Activated naive CD4-positive, alpha-beta T cell treated with anti-CD3 and anti-CD28 coated beads for 36 hours (primary cell): ENCODE measurements around the gene BANF1. TPM values are rescaled to one million over a fixed set of nuclear protein-coding genes. Genes with fewer than 3 reads are reported as not detected.
"Not testable (repeated sequence)": the region's sequence is repeated elsewhere in the genome, so short reads cannot be mapped to it uniquely, and the experiment has no call there.

Experiments used
- CTCF ChIA-PET: fragments of 350-600 bp; sonication (Branson Sonifier 250); formaldehyde crosslinking; loops from one replicate; lab custom pipeline; 2021; ENCODE audit warnings: antibody characterized with exemption; lab: Charles Lee
- DNase-seq: peaks from one replicate; pipeline ENCODE4 v3.0.0-alpha.2; 2020
- H3K27ac Mint-ChIP-seq: one replicate; pipeline ENCODE4 v1.8.0; 2021; ENCODE audit warnings: mild to moderate bottlenecking, mixed read lengths
- H3K27me3 Mint-ChIP-seq: one replicate; pipeline ENCODE4 v1.8.0; 2021; ENCODE audit warnings: low read depth, mixed read lengths
- H3K36me3 Mint-ChIP-seq: one replicate; pipeline ENCODE4 v1.8.0; 2021; ENCODE audit warnings: low read depth, mixed read lengths
- H3K4me1 Mint-ChIP-seq: one replicate; pipeline ENCODE4 v1.8.0; 2021; ENCODE audit warnings: low read depth, mixed read lengths
- H3K4me3 Mint-ChIP-seq: one replicate; pipeline ENCODE4 v1.8.0; 2021; ENCODE audit warnings: mild to moderate bottlenecking, moderate library complexity, mixed read lengths
- H3K9me3 Mint-ChIP-seq: one replicate; pipeline ENCODE4 v1.8.0; 2021; ENCODE audit warnings: mixed read lengths
- intact Hi-C: fragments of 100-400 bp; cut with micrococcal nuclease; formaldehyde crosslinking; loops from one replicate; pipeline ENCODE4 v1.15.1; 2023
- total RNA-seq, 2 experiments: library from RNA; stranded (reverse); gene quantifications; one replicate each; pipeline ENCODE4 v1.2.3, GENCODE V29; 2021

BANF1 gene
- total RNA-seq, 2 experiments from 2014 or later, result 347 to 369 TPM

GRCh38 chr11:66014804-66015453 lies 12.6 kb downstream of the BANF1 start:
- Mint-ChIP-seq H3K4me3 (no peak overlapping the region), H3K9me3 (no peaks in the 10 kb centered on the region), H3K36me3 (no peaks in the 10 kb centered on the region), H3K27me3 (peaks cover 12% of the 10 kb centered on the region), H3K27ac (no peak overlapping the region), H3K4me1 (peaks cover 11% of the 10 kb centered on the region)
- intact Hi-C loops, result no loop called here
- CTCF ChIA-PET, result interaction anchor here (1.1 kb wide), 1 partner anchor 31 kb away, joined by 5 read pairs; no protein-coding TSS in a partner anchor
- no peak for DNase-seq

- CTCF ChIA-PET, result interaction anchor here (1.1 kb wide), 1 partner anchor 30 kb away, joined by 5 read pairs; no protein-coding TSS in a partner anchor
- Mint-ChIP-seq H3K4me3 (no peak overlapping the region), H3K27ac (no peak overlapping the region), H3K4me1 (peaks cover 11% of the 10 kb centered on the region), H3K27me3 (peaks cover 12% of the 10 kb centered on the region), H3K36me3 (no peaks in the 10 kb centered on the region), H3K9me3 (no peaks in the 10 kb centered on the region)
- intact Hi-C loops, result no loop called here
- DNase-seq, result no peak
Measured at GRCh38 chr11:66015454-66015881, 13.2 kb downstream of the BANF1 start.

GRCh38 chr11:66015936-66016792 lies 13.9 kb downstream of the BANF1 start:
- H3K9me3 Mint-ChIP-seq, result no peaks in the 10 kb centered on the region
- H3K36me3 Mint-ChIP-seq, result no peaks in the 10 kb centered on the region
- CTCF ChIA-PET, result interaction anchor here (0.7 to 1.1 kb wide), 2 partner anchors 29 to 66 kb away, joined by 3 to 5 read pairs; no protein-coding TSS in a partner anchor

DNA sequence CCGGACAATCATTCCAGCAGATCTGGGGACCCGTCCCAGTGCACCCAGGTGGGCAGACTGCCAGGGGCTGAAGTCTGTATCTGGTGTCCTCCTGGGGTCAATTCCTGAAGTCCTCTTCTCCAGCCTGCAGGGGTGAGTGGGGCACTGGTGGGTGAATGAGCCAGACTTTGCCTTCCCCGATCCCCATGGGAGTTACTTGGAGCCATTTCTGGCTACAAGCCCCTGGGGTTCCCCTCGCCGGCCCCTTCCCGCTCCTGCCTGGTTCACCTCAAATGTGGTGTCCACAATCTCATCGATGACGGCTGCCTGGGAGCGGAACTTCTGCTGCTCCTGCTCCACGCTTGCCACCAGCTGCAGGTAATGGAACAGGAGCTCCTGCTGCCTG lies 14.5 kb downstream of the BANF1 start:
- Mint-ChIP-seq H3K4me3 (no peak overlapping the region), H3K27ac (no peak overlapping the region), H3K4me1 (peaks cover 9% of the 10 kb centered on the region), H3K36me3 (no peaks in the 10 kb centered on the region), H3K9me3 (no peaks in the 10 kb centered on the region), H3K27me3 (peaks cover 8% of the 10 kb centered on the region)
- CTCF ChIA-PET, result interaction anchor here (0.7 kb wide), 1 partner anchor 66 kb away, joined by 3 read pairs; no protein-coding TSS in a partner anchor
- intact Hi-C loops, result no loop called here
- DNase-seq, result no peak

More at GRCh38 chr11:66015936-66016792, 13.9 kb downstream of the BANF1 start:
- peaks cover 12% of the 10 kb centered on the region for H3K27me3 Mint-ChIP-seq
- no peak overlapping the region for H3K4me3 Mint-ChIP-seq
- DNase-seq, result no peak
- peaks cover 11% of the 10 kb centered on the region for H3K4me1 Mint-ChIP-seq
- intact Hi-C loops, result no loop called here
- no peak overlapping the region for H3K27ac Mint-ChIP-seq

- Mint-ChIP-seq H3K9me3 (no peaks in the 10 kb centered on the region), H3K36me3 (no peaks in the 10 kb centered on the region), H3K27ac (no peak overlapping the region), H3K4me3 (no peak overlapping the region), H3K27me3 (peaks cover 8% of the 10 kb centered on the region), H3K4me1 (peaks cover 6% of the 10 kb centered on the region)
- DNase-seq, result no peak
- intact Hi-C loops, result no loop called here
- CTCF ChIA-PET, result no interaction called here
Measured at GRCh38 chr11:66017321-66017720, 15.0 kb downstream of the BANF1 start.

- Mint-ChIP-seq H3K27me3 (peaks cover 5% of the 10 kb centered on the region), H3K4me3 (no peak overlapping the region), H3K4me1 (peaks cover 8% of the 10 kb centered on the region), H3K27ac (no peak overlapping the region), H3K9me3 (no peaks in the 10 kb centered on the region), H3K36me3 (no peaks in the 10 kb centered on the region)
- CTCF ChIA-PET, result interaction anchor here (1.2 kb wide), 1 partner anchor 132 kb away, joined by 3 read pairs; the partner anchor contains the start of gene FIBP
- intact Hi-C loops, result no loop called here
- DNase-seq, result no peak
Measured at GRCh38 chr11:66020212-66020611, 17.9 kb downstream of the BANF1 start.

DNA sequence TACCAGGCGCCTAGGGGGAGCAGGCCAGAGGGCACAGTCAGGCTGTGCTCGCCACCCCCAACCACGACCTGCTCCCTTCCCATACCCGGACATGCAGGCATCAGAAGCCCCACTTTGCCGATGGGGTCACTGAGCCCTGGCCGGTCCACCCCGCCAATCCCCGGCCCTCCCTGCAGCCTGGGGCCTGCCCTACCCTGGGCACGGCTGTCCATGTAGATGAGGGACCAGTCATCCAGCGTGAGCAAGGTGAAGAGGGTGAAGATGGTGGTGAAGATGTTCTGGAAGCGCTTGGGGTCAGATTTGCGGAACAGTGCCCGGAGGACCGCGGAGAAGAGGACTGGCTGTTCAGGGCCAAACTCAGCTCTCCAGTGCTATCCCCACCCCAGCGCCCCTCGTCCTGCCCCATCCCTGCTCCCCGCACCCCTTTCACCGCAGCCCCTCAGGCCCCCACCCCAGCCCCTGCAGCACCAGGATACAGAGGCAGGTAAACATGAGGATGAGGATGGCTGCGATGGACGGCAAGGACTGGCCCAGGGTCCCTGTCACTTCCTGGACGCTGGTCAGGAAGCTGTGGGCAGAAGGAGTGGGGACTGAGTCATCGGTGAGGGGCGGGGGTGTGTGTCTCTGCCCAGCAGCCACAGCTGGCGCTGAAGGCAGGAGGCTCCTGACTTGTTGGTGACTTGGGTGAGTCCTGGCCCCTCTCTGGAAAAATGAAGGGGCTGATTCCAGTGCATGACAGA lies 18.5 kb downstream of the BANF1 start:
- H3K4me1 Mint-ChIP-seq, result peaks cover 8% of the 10 kb centered on the region
- no peak overlapping the region for H3K27ac Mint-ChIP-seq
- no peaks in the 10 kb centered on the region for H3K36me3 Mint-ChIP-seq
- CTCF ChIA-PET, result interaction anchor here (0.6 to 1.7 kb wide), 3 partner anchors 11 to 132 kb away, joined by 3 to 6 read pairs (median 3); partner anchors contain the start of gene FIBP
- no peak overlapping the region for H3K4me3 Mint-ChIP-seq
- peaks cover 5% of the 10 kb centered on the region for H3K27me3 Mint-ChIP-seq
- intact Hi-C loops, result no loop called here
- H3K9me3 Mint-ChIP-seq, result no peaks in the 10 kb centered on the region
- no peak for DNase-seq

GRCh38 chr11:66022401-66023185 lies 20.3 kb downstream of the BANF1 start:
- Mint-ChIP-seq H3K36me3 (no peaks in the 10 kb centered on the region), H3K27me3 (peaks cover 5% of the 10 kb centered on the region), H3K27ac (no peak overlapping the region), H3K4me1 (peaks cover 5% of the 10 kb centered on the region), H3K9me3 (no peaks in the 10 kb centered on the region), H3K4me3 (peak overlapping the region; percentile 42)
- CTCF ChIA-PET, result interaction anchor here (0.6 to 2.0 kb wide), 34 partner anchors 8 to 513 kb away, joined by 3 to 20 read pairs (median 4); partner anchors contain the start of genes CCDC85B, CST6 and SF3B2
- DNase-seq, result peak; percentile 81
- intact Hi-C loops, result loop anchor here (1.0 kb wide), 2 partner anchors 20 to 33 kb away; partner anchors contain the start of genes BANF1 and EIF1AD

DNA sequence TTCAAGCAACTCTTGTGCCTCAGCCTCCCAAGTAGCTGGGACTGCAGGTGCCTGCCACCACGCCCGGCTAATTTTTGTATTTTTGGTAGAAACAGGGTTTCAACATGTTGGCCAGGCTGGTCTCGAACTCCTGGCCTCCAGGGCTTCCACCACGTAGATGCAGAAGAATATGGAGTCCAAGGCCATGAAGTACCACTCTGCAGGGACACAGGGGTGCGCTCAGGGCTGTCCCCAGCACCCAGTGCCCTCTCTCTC lies 20.8 kb downstream of the BANF1 start:
- DNase-seq, H3K4me1 Mint-ChIP-seq, H3K27ac Mint-ChIP-seq, H3K4me3 Mint-ChIP-seq, H3K9me3 Mint-ChIP-seq, H3K36me3 Mint-ChIP-seq, intact Hi-C loops, H3K27me3 Mint-ChIP-seq: not testable (repeated sequence)
- CTCF ChIA-PET, result interaction anchor here (0.8 to 2.0 kb wide), 17 partner anchors 8 to 363 kb away, joined by 3 to 16 read pairs (median 5); partner anchors contain the start of genes CCDC85B and SF3B2

- Mint-ChIP-seq H3K27ac (no peak within 1 kb of the TSS), H3K4me3 (no peak within 1 kb of the TSS), H3K27me3 (peaks cover 5% of the 10 kb centered on the region), H3K9me3 (no peaks in the 10 kb centered on the region), H3K36me3 (no peaks in the 10 kb centered on the region), H3K4me1 (peaks cover 4% of the 10 kb centered on the region)
- intact Hi-C loops, result no loop called here
- CTCF ChIA-PET, result interaction anchor here (2.4 kb wide), 1 partner anchor 19 kb away, joined by 13 read pairs; no protein-coding TSS in a partner anchor
- no peak for DNase-seq
Measured at GRCh38 chr11:66026017-66026529, 23.8 kb downstream of the BANF1 start, which contains the start of gene CATSPER1. Gene CATSPER1, minus strand, starts transcription at chr11:66026479. Its CDS starts 100 bp downstream, at chr11:66026379.
